A673 (cell line): ENCODE results near the gene RASSF8. TPM values are rescaled to one million over a fixed set of nuclear protein-coding genes. Genes with fewer than 3 reads are reported as not detected.

Experiments used
- BruUV-seq: library from RNA; stranded (reverse); fragments of 400-500 nt; replicated peaks from 2 replicates; lab custom pipeline; 2021; lab: Mats Ljungman, UMichigan
- CTCF ChIA-PET: fragments of 300-600 bp; sonication (Branson Sonifier 250); formaldehyde crosslinking; loops from one replicate; lab custom pipeline; 2022; ENCODE audit warnings: antibody characterized with exemption; lab: Charles Lee
- POLR2A ChIA-PET: fragments of 300-600 bp; sonication (Branson Sonifier 250); formaldehyde crosslinking; loops from one replicate; lab custom pipeline; 2022; ENCODE audit warnings: antibody characterized with exemption; ENCODE audit not compliant: low non-redundant PET; lab: Charles Lee
- DNase-seq: peaks from one replicate; pipeline ENCODE4 v3.0.0-alpha.2; 2015; ENCODE audit warnings: low spot score
- H3K27ac ChIP-seq: fragments of 200-600 bp; sonication (generic); 2 replicates; pipeline ENCODE4 v1.5.1; 2016; ENCODE audit warnings: mixed run types, low read depth, mild to moderate bottlenecking, mixed read lengths, antibody characterized with exemption, low read length; ENCODE audit not compliant: poor library complexity, severe bottlenecking
- H3K27me3 ChIP-seq: fragments of 200-600 bp; sonication (generic); replicated peaks from 2 replicates; pipeline ENCODE4 v1.6.1; 2017; ENCODE audit warnings: mixed run types, low read depth, mild to moderate bottlenecking, mixed read lengths, antibody characterized with exemption, low read length; ENCODE audit not compliant: insufficient read depth, poor library complexity
- H3K36me3 ChIP-seq: fragments of 200-600 bp; sonication (generic); 2 replicates; pipeline ENCODE4 v1.6.1; 2016; ENCODE audit warnings: mixed run types, mild to moderate bottlenecking, mixed read lengths, antibody characterized with exemption, low read length; ENCODE audit not compliant: insufficient read depth, poor library complexity, severe bottlenecking
- H3K4me1 ChIP-seq: fragments of 200-600 bp; sonication (generic); 2 replicates; pipeline ENCODE4 v1.6.1; 2017; ENCODE audit warnings: mixed run types, mild to moderate bottlenecking, mixed read lengths, antibody characterized with exemption, low read length; ENCODE audit not compliant: insufficient read depth, poor library complexity, severe bottlenecking
- H3K4me3 ChIP-seq: fragments of 200-600 bp; sonication (generic); 2 replicates; pipeline ENCODE4 v1.5.1; 2016; ENCODE audit warnings: low read depth, mixed run types, mild to moderate bottlenecking, mixed read lengths, low read length; ENCODE audit not compliant: poor library complexity, severe bottlenecking
- H3K9me3 ChIP-seq: fragments of 200-600 bp; sonication (generic); 2 replicates; pipeline ENCODE4 v1.6.1; 2016; ENCODE audit warnings: mixed run types, low read depth, mild to moderate bottlenecking, mixed read lengths, antibody characterized with exemption, low read length; ENCODE audit not compliant: poor library complexity, severe bottlenecking
- EZH2 ChIP-seq: fragments of 200-600 bp; sonication (generic); IDR thresholded peaks from 2 replicates; pipeline ENCODE4 v1.6.1; 2017; ENCODE audit warnings: borderline replicate concordance, low read depth, mild to moderate bottlenecking, mixed read lengths, antibody characterized with exemption, low read length; ENCODE audit not compliant: poor library complexity, severe bottlenecking
- intact Hi-C: fragments of 100-400 bp; cut with micrococcal nuclease; formaldehyde crosslinking; loops from one replicate; pipeline ENCODE4 v1.10.0; 2022; ENCODE audit not compliant: unreplicated experiment
- total RNA-seq: library from RNA; stranded (reverse); gene quantifications from 2 replicates; pipeline ENCODE4 v1.2.3, GENCODE V29; 2021
- TF ChIP-seq, protein P1 (sequence below): fragments of 300-800, 200-600 bp; sonication (generic); conservative IDR thresholded peaks from 2 replicates; pipeline ENCODE4 v1.5.1; 2017; ENCODE audit warnings: low read depth, mild to moderate bottlenecking, antibody characterized with exemption, low read length, moderate library complexity, mixed read lengths

RASSF8 gene
- total RNA-seq, 1 experiment from 2014 or later, result 23.1 TPM

DNA sequence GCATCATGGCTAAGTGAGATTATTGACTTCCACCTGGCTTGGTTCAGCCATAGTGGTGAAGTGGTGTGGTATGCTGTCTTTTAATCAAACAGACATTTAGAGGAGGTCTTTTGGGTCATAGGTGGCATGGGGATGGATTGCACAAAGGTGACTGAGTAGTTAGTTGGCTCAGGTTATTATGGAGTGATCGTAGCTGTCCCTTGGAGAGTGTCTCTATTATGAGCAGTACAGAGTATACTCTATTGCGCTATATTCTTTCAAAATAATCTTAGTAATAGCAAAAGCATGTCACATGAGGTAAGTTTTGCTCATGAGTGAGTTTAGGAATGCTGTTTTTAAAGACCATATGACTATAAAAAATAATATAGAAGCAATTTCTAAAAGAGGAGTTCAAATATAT lies 60.4 kb downstream of the RASSF8 start:
- ChIA-PET POLR2A (no interaction called here), CTCF (no interaction called here)
- H3K27ac ChIP-seq, result no peak overlapping the region
- H3K9me3 ChIP-seq, result no peaks in the 10 kb centered on the region
- peaks cover 7% of the 10 kb centered on the region for H3K4me1 ChIP-seq
- no peak for TF ChIP-seq EZH2
- TF ChIP-seq, protein P1, sequence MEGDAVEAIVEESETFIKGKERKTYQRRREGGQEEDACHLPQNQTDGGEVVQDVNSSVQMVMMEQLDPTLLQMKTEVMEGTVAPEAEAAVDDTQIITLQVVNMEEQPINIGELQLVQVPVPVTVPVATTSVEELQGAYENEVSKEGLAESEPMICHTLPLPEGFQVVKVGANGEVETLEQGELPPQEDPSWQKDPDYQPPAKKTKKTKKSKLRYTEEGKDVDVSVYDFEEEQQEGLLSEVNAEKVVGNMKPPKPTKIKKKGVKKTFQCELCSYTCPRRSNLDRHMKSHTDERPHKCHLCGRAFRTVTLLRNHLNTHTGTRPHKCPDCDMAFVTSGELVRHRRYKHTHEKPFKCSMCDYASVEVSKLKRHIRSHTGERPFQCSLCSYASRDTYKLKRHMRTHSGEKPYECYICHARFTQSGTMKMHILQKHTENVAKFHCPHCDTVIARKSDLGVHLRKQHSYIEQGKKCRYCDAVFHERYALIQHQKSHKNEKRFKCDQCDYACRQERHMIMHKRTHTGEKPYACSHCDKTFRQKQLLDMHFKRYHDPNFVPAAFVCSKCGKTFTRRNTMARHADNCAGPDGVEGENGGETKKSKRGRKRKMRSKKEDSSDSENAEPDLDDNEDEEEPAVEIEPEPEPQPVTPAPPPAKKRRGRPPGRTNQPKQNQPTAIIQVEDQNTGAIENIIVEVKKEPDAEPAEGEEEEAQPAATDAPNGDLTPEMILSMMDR, result no peak
- no peak for DNase-seq
- H3K36me3 ChIP-seq, result no peaks in the 10 kb centered on the region
- no TSS peak for BruUV-seq
- no peak overlapping the region for H3K4me3 ChIP-seq
- H3K27me3 ChIP-seq, result no peaks in the 10 kb centered on the region
- intact Hi-C loops, result loop anchor here (5.0 to 10.0 kb wide), 2 partner anchors 434 to 582 kb away; no protein-coding TSS in a partner anchor

DNA sequence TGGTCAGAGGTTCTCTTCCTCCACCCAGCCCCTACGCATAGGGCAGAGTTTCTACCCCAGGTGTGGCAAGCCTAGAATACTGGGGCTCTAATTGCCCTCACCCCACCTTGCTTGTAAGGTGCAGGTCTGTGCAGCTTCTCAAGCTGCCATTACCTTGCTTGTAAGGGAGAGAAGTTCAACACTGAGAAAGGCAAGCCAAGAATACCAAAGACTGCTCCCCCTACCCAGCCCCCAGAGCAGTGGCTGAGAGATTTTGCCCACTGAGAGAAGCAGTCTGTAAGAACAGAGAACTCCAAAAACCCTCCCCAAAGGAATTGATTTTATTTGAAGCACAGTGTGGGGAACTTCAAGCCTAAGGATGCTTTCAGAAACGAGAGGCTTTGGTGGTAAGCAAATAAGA lies 63.1 kb downstream of the RASSF8 start:
- ChIA-PET CTCF (interaction anchor here (1.0 kb wide), 1 partner anchor 13 kb away, joined by 3 read pairs; no protein-coding TSS in a partner anchor), POLR2A (interaction anchor here (0.5 kb wide), 1 partner anchor 110 kb away, joined by 5 read pairs; no protein-coding TSS in a partner anchor)
- H3K4me1 ChIP-seq, result peaks cover 2% of the 10 kb centered on the region
- no peak for DNase-seq
- no peaks in the 10 kb centered on the region for H3K27me3 ChIP-seq
- H3K4me3 ChIP-seq, result no peak overlapping the region
- no peak for TF ChIP-seq EZH2
- TF ChIP-seq, protein P1, result no peak
- H3K27ac ChIP-seq, result no peak overlapping the region
- no peaks in the 10 kb centered on the region for H3K9me3 ChIP-seq
- H3K36me3 ChIP-seq, result no peaks in the 10 kb centered on the region
- intact Hi-C loops, result loop anchor here (10.0 kb wide), 1 partner anchor 467 kb away; the partner anchor contains the start of gene LMNTD1
- no TSS peak for BruUV-seq

DNA sequence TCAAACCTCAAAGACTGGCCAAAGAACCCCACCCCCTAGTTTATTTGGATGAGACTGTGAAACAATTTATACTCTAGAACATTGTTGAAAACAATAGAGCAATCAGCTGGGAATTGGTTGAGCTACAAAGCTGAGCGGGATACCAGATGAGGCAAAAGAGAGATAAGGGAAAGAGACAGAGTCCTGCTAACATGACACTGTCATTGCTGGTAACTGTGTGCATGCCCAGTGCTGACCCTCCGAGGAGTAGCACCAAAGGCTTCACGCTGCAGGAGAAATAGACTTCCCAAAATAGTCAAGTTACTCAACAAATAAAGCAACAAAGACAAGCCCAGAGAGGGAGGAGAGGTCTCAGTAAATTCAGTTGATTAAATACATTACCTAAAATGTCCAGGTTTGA lies 63.6 kb downstream of the RASSF8 start:
- Histone ChIP-seq H3K36me3 (no peaks in the 10 kb centered on the region), H3K27me3 (no peaks in the 10 kb centered on the region), H3K4me1 (no peaks in the 10 kb centered on the region), H3K9me3 (no peaks in the 10 kb centered on the region), H3K27ac (no peak overlapping the region), H3K4me3 (no peak overlapping the region)
- TF ChIP-seq, protein P1, result no peak
- TF ChIP-seq EZH2, result no peak
- DNase-seq, result no peak
- intact Hi-C loops, result loop anchor here (10.0 kb wide), 1 partner anchor 467 kb away; the partner anchor contains the start of gene LMNTD1
- CTCF ChIA-PET, result no interaction called here
- POLR2A ChIA-PET, result no interaction called here
- BruUV-seq, result no TSS peak
